HepG2 (cell line): ENCODE results near the gene DIPK1B.

Experiments
- CREB1 ChIP-seq, 2 experiments: fragments of 450-650 bp in 1 of 2; IDR thresholded peaks; 2 replicates each; pipeline ENCODE4 v1.6.1; 2016 to 2017; ENCODE audit warnings: control low read depth in 1 of 2, mild to moderate bottlenecking in 1 of 2, missing compliant biosample characterization in 1 of 2, missing genetic modification characterization in 1 of 2
- JARID2 ChIP-seq: sonication (generic); formaldehyde crosslinking; IDR thresholded peaks from 2 replicates; pipeline ENCODE4 v1.8.1; 2023; ENCODE audit warnings: missing genetic modification reagents, inconsistent platforms; ENCODE audit not compliant: insufficient replicate concordance
- NR1H2 ChIP-seq: sonication (generic); formaldehyde crosslinking; IDR thresholded peaks from 2 replicates; pipeline ENCODE4 v1.8.1; 2022; ENCODE audit warnings: low read depth, missing genetic modification reagents, borderline replicate concordance
- POLR2AphosphoS5 ChIP-seq: IDR thresholded peaks from 2 replicates; pipeline ENCODE4 v1.6.1; 2012; ENCODE audit warnings: low read depth, low read length
- RBM39 ChIP-seq: fragments of 200-400 bp; formaldehyde crosslinking; IDR thresholded peaks from one replicate; pipeline ENCODE4 v1.6.1; 2018; ENCODE audit warnings: antibody characterized with exemption, mild to moderate bottlenecking, low read depth, low read length; ENCODE audit not compliant: poor library complexity, severe bottlenecking
- REST ChIP-seq, 2 experiments: IDR thresholded peaks; 2 replicates each; pipeline ENCODE4 v1.6.1; 2011 to 2012; ENCODE audit warnings: low read length in 2 of 2, borderline replicate concordance in 1 of 2, low read depth in 1 of 2, mild to moderate bottlenecking in 1 of 2, moderate library complexity in 1 of 2
- SRF ChIP-seq: IDR thresholded peaks from 2 replicates; pipeline ENCODE4 v1.6.1; 2011; ENCODE audit warnings: mild to moderate bottlenecking, low read depth, low read length, moderate library complexity
- TBL1XR1 ChIP-seq: fragments of 150-350 bp; IDR thresholded peaks from 2 replicates; pipeline ENCODE4 v1.6.1; 2014; ENCODE audit warnings: borderline replicate concordance, low read length; ENCODE audit not compliant: partially characterized antibody
- TSC22D2 ChIP-seq: sonication (generic); formaldehyde crosslinking; IDR thresholded peaks from 2 replicates; pipeline ENCODE4 v1.5.1; 2020; ENCODE audit warnings: missing genetic modification reagents, mild to moderate bottlenecking, borderline replicate concordance
- ZNF766 ChIP-seq: sonication (generic); formaldehyde crosslinking; IDR thresholded peaks from 2 replicates; pipeline ENCODE4 v1.5.0; 2020; ENCODE audit warnings: missing genetic modification reagents, borderline replicate concordance

DNA sequence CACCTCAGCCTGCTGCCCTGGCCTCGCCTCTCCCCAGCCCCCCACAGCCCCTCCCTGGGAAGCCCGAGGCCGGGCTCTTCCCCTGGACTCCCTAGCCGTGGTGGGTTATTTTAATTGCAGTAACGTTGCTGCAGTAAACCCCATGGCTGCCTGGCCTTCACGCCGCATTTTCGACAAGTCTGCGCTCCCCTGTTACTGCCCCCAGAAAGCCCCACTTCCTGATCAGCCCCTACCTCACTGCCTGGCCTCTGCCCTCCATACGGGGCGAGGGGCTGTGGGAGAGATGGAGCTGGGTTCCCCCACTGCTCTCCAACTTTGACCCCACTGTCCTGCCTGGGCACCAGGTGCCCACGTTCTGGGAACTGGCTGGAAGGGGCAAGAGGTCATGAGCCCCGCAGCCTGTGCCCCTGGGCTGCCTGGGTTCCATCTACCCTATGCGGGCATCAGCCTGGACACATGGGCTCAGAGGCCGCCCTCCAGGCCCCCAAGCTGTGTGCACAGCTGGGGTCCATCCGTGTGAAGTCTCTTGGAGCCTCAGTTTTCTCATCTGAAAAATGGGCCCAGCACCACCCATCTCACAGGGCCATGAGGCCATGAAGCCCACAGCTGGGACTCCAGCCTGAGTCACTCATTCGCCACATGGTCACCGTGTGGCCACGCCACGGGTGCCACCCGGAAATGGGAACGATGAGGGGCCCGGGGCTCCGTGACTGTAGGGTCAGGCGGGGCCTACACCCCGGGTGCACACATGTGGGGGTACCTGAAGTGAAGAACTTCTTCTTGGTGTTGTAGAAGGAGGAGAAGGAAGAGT is 38.2 kb upstream of the DIPK1B start:
- TF ChIP-seq TBL1XR1 (no peak), NR1H2 (CRISPR knock-in tag) (no peak), RBM39 (no peak), TSC22D2 (CRISPR knock-in tag) (no peak), POLR2AphosphoS5 (no peak), JARID2 (no peak), CREB1 (IDR thresholded peaks at IDR 0.05) (no peak), CREB1 (CRISPR knock-in tag; IDR thresholded peaks at IDR 0.05) (no peak), SRF (no peak), ZNF766 (CRISPR knock-in tag) (no peak), REST (IDR thresholded peaks at IDR 0.05; ENCODE audit: borderline replicate concordance in 1 of 2, low read depth in 1 of 2, low read length in 2 of 2) (no peak)
